ENCODE data around the gene SGCA.

DNA sequence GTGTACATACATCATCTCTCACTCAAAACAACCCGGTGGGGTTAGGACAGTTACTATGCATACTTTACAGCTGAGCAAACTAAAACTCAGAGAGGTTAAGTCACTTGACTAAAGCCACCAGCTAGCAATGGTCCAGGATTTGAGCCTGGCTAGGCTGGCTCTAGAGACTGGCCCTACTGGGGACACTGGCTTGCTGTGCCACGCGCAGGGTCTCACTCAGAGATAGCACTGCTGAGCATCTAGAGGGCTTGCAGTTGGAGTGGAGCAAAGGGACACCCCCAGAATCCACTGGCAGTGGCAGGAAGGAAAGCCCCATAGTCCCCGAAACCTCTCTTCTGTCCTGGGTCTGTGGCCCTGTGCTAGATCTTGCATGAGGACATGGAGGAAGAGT is 47.0 kb upstream of the SGCA start:
- TF ChIP-seq, protein P1, sequence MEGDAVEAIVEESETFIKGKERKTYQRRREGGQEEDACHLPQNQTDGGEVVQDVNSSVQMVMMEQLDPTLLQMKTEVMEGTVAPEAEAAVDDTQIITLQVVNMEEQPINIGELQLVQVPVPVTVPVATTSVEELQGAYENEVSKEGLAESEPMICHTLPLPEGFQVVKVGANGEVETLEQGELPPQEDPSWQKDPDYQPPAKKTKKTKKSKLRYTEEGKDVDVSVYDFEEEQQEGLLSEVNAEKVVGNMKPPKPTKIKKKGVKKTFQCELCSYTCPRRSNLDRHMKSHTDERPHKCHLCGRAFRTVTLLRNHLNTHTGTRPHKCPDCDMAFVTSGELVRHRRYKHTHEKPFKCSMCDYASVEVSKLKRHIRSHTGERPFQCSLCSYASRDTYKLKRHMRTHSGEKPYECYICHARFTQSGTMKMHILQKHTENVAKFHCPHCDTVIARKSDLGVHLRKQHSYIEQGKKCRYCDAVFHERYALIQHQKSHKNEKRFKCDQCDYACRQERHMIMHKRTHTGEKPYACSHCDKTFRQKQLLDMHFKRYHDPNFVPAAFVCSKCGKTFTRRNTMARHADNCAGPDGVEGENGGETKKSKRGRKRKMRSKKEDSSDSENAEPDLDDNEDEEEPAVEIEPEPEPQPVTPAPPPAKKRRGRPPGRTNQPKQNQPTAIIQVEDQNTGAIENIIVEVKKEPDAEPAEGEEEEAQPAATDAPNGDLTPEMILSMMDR (IDR thresholded peaks at IDR 0.05) = no peak
- no peak for TF ChIP-seq POLR2A (IDR thresholded peaks at IDR 0.05)

Data from tibial nerve (tissue), 3 donors.